KMS-11 (cell line): ENCODE measurements around the gene KRTAP6-2.

Experiments used
- H2AFZ ChIP-seq: fragments of 200-600 bp; sonication (generic); 2 replicates; pipeline ENCODE4 v1.6.1; 2016; ENCODE audit warnings: antibody characterized with exemption, mixed run types, low read depth
- H3K27ac ChIP-seq: fragments of 200-600 bp; sonication (generic); 2 replicates; pipeline ENCODE4 v1.6.1; 2016; ENCODE audit warnings: mild to moderate bottlenecking, mixed run types
- H3K27me3 ChIP-seq: fragments of 200-600 bp; sonication (generic); 2 replicates; pipeline ENCODE4 v1.6.1; 2017; ENCODE audit warnings: mild to moderate bottlenecking, low read depth, mixed run types, moderate library complexity; ENCODE audit not compliant: insufficient read depth
- H3K36me3 ChIP-seq: fragments of 200-600 bp; sonication (generic); 2 replicates; pipeline ENCODE4 v1.6.1; 2017; ENCODE audit warnings: mild to moderate bottlenecking, mixed run types; ENCODE audit not compliant: insufficient read depth
- H3K4me1 ChIP-seq: fragments of 200-600 bp; sonication (generic); 2 replicates; pipeline ENCODE4 v1.6.1; 2016; ENCODE audit warnings: mild to moderate bottlenecking, low read depth, mixed run types; ENCODE audit not compliant: poor library complexity, severe bottlenecking
- H3K4me2 ChIP-seq: fragments of 200-600 bp; sonication (generic); 2 replicates; pipeline ENCODE4 v1.7.0; 2016; ENCODE audit warnings: mild to moderate bottlenecking, mixed run types
- H3K4me3 ChIP-seq: fragments of 200-600 bp; sonication (generic); IDR thresholded peaks from 2 replicates; pipeline ENCODE4 v1.6.1; 2017; ENCODE audit warnings: low read depth, low read length, mixed read lengths; ENCODE audit not compliant: insufficient read depth
- H3K79me2 ChIP-seq: fragments of 200-600 bp; sonication (generic); 2 replicates; pipeline ENCODE4 v1.6.1; 2016; ENCODE audit warnings: low read depth, mixed run types; ENCODE audit not compliant: insufficient read depth
- H3K9ac ChIP-seq: fragments of 200-600 bp; sonication (generic); 2 replicates; pipeline ENCODE4 v1.6.1; 2016; ENCODE audit warnings: mild to moderate bottlenecking, mixed run types
- H4K20me1 ChIP-seq: fragments of 200-600 bp; sonication (generic); 2 replicates; pipeline ENCODE4 v1.6.1; 2016; ENCODE audit warnings: mild to moderate bottlenecking, mixed run types; ENCODE audit not compliant: insufficient read depth
- CTCF ChIP-seq: fragments of 200-600 bp; sonication (generic); conservative IDR thresholded peaks from 2 replicates; pipeline ENCODE4 v1.6.1; 2017; ENCODE audit warnings: low read depth, mild to moderate bottlenecking, antibody characterized with exemption, low read length, moderate library complexity, mixed read lengths

KRTAP6-2 gene

DNA sequence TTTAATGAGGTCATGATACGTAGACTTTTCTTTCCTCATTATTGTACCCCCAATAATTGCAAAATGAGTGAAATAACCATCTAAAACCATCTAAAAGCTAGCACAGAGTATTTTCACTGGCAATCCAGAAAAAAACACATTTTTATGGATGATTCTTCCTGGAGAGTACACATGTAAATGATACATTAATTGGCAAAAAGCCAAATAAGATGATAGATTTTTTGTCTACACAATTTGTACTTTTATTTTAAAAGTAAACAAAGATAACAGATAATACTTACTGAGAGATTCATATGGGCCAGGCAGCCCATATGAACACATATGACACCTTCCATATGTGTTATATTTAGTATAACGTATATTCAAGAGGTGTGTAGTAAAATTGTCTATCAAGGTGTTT is 35.1 kb downstream of the KRTAP6-2 start:
- Histone ChIP-seq H4K20me1 (no peaks in the 10 kb centered on the region), H2AFZ (no peak overlapping the region), H3K27ac (no peak overlapping the region), H3K4me1 (no peaks in the 10 kb centered on the region), H3K4me3 (no peak overlapping the region), H3K4me2 (no peak overlapping the region), H3K79me2 (no peaks in the 10 kb centered on the region), H3K27me3 (no peaks in the 10 kb centered on the region), H3K36me3 (no peaks in the 10 kb centered on the region), H3K9ac (no peak overlapping the region)
- no peak for TF ChIP-seq CTCF

GRCh38 chr21:30563072-30563471 is 35.6 kb downstream of the KRTAP6-2 start:
- Histone ChIP-seq H3K27me3 (no peaks in the 10 kb centered on the region), H3K27ac (no peak overlapping the region), H3K4me2 (no peak overlapping the region), H3K4me3 (no peak overlapping the region), H3K4me1 (no peaks in the 10 kb centered on the region), H2AFZ (no peak overlapping the region), H3K9ac (no peak overlapping the region), H3K79me2 (no peaks in the 10 kb centered on the region), H4K20me1 (no peaks in the 10 kb centered on the region), H3K36me3 (no peaks in the 10 kb centered on the region)
- TF ChIP-seq CTCF, result no peak

GRCh38 chr21:30561957-30562356 is 36.7 kb downstream of the KRTAP6-2 start:
- no peak overlapping the region for H3K4me2 ChIP-seq
- no peaks in the 10 kb centered on the region for H3K4me1 ChIP-seq
- no peak for TF ChIP-seq CTCF
- H3K9ac ChIP-seq, result no peak overlapping the region
- no peak overlapping the region for H2AFZ ChIP-seq
- H3K4me3 ChIP-seq, result no peak overlapping the region
- no peaks in the 10 kb centered on the region for H3K36me3 ChIP-seq
- no peaks in the 10 kb centered on the region for H4K20me1 ChIP-seq
- H3K27me3 ChIP-seq, result no peaks in the 10 kb centered on the region
- H3K27ac ChIP-seq, result no peak overlapping the region
- H3K79me2 ChIP-seq, result no peaks in the 10 kb centered on the region

GRCh38 chr21:30561264-30561895 is 37.3 kb downstream of the KRTAP6-2 start, which contains the start of gene KRTAP19-7:
KRTAP19-7 (minus strand) TSS chr21:30561314; CDS start chr21:30561289, 25 bp downstream.
- Histone ChIP-seq H3K4me2 (no peak within 1 kb of the TSS), H2AFZ (no peak within 1 kb of the TSS), H3K4me1 (no peaks in the 10 kb centered on the region), H3K4me3 (no peak within 1 kb of the TSS), H3K36me3 (no peaks in the 10 kb centered on the region), H3K27me3 (no peaks in the 10 kb centered on the region), H3K27ac (no peak within 1 kb of the TSS), H3K79me2 (no peaks in the 10 kb centered on the region), H3K9ac (no peak within 1 kb of the TSS), H4K20me1 (no peaks in the 10 kb centered on the region)
- no peak for TF ChIP-seq CTCF
